ENCODE results near the gene IFNA5.
A peak's percentile ranks its signal among the peaks of the same experiment; 100 is the strongest.

The IFNA5 gene

DNA sequence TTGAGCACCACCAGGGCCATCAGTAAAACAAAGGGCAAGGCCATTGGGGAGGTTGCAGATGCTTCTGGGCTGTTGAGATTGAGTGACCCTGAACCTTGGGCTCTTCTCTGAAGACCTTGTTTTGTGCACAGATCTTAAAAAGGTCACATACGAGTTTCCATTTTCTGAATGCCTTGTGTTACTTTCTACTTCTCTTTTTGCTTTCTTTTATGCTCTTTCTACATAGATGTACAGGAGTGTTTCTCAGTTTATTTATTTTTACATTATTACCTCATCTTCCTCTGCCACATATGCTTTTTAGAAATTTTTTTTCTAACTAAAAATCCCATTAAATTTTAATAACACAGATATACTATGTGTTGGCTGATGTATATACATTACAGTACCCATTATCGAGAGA lies at the start of gene IFNA5:
Gene IFNA5, minus strand, starts transcription at position 101 of the 400 bp plus-strand sequence. Its CDS starts 57 bp downstream, at position 44.
- no peak for DNase-seq

DNA sequence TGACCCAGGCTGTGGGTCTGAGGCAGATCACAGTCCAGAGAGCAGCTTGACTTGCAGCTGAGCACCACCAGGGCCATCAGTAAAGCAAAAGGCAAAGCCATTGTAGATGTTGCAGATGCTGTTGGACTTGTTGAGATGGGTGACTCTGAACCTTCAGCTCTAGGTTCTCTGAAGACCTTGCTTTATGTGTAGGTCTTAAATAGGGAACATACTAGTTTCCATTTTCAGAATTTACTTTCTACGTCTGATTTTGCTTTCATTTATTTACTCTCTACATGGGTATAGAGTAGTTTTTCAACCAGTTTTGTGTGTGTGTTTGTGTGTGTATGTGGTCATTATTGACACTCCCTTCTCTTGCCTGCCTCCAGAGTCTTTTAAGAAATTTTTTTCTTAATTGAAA lies 45.7 kb upstream of the IFNA5 start, which contains the start of gene IFNA6:
Gene IFNA6, minus strand, starts transcription at position 101 of the 400 bp plus-strand sequence. Its CDS starts 0 bp downstream, at position 101.
- DNase-seq: no peak

DNA sequence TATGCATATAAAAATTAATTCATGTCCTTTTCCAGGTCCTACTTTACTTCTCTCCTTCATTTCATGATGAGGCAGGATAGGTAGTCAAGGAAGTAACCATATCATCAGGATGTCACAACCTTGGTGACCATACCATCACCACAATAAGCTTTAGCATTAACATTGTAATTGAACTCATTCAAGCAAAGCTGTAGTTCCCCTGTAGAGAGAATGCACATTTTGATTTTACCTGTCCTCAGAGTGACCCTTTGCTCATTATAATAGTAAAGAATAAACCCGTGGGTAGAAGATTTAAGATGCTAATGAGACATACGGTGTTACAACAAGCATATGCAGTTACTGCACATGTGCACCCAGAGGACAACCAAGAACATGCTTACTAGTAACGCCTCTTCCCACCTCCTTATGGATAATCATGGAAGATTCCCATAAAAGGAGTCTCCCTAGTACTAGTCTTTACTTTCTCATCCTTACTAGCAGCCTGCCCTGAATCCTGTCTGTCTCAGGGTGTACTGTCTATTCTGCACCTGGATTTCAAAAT lies 43.4 kb upstream of the IFNA5 start:
- DNase-seq: no peak

DNA sequence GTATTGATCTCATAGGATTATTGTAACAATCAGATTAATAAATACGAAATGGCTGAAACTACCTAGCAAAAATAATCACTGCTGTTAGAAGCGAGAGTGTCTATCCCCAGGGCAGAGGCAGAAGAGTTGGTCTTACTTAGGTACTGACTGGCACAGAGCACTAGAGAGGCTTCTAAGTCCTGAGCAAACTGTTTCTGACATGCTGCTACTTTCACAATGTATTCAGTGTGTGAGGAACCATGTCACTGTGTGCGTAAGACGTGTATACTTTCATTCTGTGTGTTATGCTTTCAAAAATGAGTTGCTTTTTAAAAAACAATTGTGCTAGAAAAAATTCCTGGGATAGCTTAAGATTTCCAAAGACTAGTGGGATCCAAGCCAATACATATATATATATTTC lies 35.6 kb upstream of the IFNA5 start:
- DNase-seq: no peak

DNA sequence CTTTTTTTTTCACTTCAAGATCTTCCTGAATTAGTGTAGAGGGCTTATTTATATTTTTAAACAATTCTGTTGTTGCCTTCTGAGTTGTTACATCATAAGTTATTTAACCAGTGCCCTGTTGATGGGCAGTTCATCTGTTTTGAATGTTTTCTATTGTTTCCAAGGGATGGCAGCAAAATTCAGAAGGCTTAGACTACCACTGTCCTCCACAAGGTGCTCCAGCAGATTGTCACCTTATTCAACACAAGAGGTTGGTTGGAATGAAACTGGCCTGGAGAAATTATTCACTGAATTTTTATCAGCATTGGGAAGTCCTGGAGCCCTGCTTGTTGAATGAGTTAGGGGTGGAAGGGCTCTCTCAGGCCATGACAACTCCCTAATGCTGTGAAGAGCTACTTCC lies 31.3 kb upstream of the IFNA5 start:
- DNase-seq: no peak

DNA sequence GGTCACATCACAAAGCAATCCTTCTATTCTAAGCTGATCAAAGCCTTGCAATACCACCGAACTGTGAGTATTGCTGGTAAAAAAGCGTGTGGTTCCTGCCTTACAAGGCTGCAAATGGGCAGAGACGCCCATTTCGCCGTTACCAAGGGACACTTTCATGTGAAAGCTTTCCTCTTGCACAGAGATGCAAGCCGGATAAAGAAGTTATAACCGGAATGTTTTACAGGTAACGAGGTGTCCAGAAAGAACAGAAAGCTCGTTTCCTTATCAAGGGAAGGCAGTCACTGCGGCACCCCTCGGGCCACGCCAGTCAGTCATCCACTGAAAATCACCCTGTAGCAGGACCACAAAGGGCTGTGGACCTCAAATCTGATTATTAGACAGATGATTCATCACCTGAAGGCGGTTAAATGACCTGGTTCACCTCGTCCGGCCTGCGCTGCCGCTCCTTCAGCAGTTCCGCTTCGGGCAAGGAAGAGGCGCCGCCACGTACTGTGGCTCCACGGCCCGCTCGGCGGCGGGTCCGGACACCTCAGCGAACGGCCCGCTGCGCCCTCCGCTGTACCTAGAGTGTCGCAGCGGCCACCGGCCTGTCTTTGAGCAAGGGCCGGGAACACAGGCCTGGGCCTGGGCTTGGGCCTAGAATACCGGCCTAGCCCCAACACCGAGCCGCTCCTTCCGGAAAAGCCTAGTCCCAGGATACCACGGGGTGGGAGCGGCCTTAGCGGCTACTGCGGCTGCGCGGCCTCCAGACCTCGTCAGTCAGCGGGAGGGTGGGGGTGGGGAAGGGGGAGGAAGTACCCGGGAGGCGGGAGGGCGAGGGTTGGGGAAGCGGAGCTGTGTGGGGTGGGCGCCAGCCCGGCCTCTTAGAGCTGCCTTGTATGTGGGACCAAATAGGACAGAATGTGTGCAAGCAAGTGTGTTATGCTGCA lies 29.9 kb upstream of the IFNA5 start, which contains the start of gene KLHL9:
Gene KLHL9, minus strand, starts transcription at position 704 of the 932 bp plus-strand sequence. Its CDS starts 545 bp downstream, at position 159.
- DNase-seq: peak; percentile 39 to 95 (median 88)

DNA sequence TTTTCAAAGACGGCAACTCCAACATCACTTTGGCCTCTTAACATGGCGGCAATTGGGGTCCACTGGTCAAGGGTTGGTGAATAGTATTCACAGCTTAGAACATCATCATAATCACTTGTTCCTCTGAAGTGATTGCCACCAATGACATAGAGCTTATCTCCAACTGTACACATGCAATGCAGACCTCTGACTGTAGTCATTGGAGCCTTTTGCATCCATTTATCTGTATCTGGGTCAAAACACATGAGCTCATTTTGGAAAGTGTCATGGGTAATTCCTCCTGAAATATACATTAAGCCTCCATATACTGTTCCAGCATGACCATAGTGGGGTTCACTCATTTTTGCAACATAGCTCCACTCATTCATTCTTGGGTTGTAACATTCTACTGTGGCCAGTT lies 28.1 kb upstream of the IFNA5 start:
- no peak for DNase-seq

DNA sequence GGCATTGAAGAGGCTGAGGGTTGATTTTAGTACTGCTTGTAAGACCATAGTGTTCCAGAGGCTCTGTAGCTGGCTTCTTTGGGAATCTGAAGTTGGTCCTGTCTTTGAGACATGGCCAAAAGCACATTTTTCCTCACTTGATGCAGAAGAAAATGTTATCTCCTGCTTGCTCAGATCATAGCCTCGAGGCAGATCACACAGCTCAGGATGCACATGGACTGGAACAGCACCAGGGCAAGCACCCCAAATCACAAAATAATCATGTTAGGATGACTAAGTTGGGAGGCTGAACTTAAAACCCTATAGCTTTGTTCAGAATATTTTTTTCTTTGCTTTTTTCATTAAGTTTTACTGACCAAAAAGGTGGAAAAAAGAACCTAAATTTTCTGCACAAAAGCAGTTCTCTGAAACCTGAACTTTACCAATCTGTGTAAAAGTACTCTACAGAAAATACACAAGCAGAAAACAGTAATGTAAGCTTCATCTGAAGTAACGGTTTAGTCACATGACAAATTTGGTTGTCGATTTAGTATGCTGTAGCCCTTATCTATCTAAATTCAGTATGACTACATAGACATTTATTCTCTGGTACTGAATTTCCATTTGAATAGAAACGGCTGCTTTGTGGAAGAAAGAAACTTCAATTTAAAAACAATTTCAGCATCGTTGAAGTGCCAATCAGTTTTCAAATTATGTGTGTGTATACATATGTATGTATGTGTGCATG lies 26.7 kb upstream of the IFNA5 start:
- no peak for DNase-seq

DNA sequence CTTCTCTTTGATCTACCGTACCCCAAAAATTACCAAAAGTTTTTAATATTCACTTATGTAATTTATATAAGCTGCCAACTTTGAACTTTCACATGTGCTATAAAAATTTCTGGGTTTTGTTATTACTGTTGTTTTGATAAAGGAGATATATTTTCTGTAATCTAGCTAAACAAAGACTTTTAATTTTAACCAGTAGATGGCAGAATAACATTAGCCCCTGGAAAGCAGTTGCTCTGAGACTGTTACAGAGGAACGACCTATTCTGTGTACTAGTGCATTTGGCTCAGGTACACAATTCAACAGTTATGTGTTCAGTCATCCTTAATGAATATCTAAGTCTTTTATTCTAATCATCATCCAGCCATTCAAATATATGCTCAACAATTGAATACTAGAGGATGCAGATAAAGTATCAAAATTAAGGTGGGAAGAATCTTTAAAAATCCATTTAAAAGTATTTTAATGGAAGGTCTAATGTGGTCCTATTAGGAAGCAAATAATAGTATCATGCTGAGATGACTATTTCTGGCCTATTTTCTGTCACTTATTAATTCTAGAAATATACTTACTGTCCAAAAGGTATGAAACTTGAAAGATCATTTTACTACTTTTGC lies 21.5 kb upstream of the IFNA5 start:
- DNase-seq: no peak

DNA sequence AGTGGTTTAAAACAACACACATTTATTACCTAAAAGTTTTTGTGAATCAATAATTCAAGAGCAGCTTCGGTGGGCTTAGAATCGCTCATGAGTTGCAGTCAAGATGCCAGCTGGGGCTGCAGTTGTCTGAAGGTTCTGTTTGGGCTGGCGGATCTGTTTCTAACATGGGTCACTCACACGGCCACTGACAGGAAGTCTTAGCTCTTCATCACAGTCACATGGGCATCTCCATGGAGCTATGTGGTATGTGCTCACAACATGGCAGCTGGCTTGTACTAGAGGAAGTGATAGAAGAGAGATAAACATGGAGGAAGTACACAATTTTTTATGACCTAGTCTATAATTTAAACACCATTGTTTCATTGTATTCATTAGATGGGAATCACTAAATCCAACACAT lies 18.9 kb upstream of the IFNA5 start:
- no peak for DNase-seq

DNA sequence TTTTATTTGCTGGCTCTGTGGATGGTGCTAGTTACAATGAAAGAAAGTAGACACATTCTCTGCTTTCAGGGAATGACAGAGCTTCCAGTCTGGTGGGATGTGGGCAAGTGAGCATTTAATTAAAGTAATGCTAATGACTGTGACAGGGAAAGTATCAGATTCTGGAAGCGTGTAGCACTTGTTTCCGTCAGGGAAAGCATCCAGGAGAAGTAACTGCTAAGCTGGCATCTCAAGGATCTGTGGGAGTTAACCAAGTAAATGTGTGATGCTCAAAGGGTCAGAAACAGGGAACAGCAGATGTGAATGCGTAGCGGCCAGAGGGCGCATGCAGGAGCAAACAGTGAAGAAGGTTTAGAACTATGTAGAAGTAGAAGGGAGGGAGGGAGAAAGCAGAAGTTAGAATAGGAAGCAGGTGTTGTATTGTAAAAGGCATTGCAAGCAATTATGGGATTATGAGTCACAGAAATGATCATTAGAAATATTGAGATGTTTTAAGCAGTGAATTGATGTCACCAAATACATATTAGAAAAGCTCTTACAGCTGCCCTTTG lies 17.9 kb upstream of the IFNA5 start:
- no peak for DNase-seq

DNA sequence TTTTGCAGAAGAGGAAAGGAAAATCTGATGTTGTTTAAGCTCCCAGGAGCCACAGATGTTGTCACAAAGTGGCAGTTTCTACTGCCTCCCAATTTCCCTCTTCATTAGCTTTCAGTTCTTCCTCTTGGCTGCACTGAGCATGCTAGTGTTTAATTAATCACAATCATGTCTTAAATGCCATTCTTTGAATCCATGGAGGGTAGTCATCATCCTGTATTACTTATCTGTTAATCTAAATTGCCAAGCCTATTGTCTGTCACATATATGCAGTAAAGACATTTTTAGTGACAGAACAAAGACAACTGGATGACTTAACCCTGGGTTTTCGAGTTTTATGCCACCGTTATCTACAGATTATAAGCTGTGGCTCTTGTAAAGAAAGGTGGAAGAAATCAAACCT lies 15.4 kb upstream of the IFNA5 start:
- DNase-seq: no peak

DNA sequence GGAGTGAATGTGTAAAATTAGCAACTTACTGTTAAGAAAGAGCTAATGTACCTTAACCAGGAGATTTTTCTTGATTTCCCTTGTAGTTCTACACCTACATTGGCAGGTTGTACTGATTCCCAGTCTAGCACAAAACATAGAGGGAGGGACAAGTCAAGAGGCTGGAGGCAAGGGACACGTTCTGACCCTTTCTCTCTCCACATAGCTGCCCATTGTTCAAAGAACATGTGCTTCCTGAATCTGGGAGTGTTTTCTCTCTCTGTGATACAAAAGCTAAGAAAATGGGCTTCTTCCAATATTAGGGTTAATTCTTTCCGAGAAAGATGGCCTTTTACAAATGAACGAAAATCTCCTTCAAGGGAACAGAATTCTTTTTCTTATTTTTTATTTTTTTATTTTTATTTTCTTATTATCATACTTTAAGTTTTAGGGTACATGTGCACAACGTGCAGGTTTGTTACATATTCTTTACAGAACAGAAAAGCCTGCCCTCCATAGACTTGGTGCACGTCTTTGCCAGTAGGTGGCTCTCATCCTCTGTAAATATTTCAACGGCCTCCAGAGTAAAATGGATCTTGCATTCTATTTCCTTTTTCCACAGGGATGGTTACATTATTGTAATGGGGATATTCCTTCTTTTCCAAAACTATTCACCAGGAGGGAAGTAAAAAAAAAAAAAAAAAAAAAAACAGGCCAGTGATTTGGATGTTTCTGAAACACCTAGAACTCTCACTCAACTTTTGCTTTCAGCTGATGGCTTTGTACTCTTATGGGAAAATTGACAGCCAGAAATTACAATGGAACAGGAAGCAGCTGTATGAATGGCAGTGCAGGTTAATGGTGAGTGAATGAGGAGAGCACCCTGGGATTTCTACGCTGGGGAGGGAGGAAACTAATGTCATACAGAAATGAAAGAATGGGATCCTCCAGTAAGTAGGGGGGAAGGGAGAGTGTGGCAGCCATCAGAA lies 13.1 kb upstream of the IFNA5 start:
- peak in 11 of 56 donors; percentile 2 to 71 (median 9) for DNase-seq

DNA sequence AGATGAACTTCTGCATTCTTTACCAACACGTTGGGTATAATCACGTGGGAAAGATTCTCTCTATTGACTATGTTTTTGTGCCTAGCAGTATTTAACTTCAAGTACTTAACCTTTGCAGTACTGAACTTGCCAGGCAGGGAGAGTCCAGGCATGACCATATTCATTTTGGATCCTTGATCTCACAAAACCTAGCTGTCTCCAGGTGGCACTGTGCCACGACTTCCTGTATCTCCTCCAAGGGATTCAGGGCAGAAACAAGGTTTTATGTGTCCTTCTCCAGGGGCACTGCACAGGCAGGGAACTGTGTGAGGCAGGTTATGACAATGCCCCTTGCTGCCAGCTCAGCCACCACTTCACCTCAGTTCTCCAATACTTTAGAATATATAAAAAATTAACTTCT lies 11.7 kb upstream of the IFNA5 start:
- DNase-seq: no peak

DNA sequence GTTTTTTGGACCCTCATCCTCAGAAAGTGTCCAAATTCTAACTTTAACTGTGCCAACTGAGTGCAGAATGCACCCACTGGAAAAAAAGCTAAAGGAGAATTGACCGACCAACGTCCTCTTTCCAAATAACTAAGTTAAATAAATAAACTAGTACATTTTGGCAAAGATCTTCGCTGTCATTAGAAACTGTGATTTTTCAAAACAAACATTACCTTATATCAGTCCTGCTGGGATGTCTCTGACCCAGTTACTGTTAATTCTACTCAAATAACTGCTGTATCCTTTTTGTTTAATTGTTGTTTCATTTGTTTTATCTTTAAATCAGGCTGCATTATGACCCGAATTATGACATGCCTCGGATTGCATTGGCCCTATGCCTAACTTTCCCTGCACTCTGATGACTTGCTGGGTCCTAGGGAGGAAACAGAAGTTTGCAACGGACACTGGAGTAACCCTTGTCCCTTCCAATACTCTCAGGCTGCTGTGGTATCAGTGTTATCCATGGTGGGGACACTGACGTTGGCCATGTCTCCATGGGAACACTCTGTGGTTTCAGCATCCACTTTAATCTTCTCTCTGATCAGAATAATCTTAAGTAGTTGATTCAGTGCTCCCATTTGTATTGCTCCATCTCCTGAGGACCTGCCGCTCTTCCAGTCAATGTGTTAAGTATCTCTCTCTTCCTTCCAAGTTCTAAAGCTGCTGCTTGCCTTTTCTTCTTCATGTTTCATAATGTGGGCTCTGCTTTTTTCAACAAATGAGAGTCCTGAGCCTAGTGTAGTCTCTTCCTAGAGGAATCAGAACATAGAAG lies 11.1 kb upstream of the IFNA5 start:
- no peak for DNase-seq

DNA sequence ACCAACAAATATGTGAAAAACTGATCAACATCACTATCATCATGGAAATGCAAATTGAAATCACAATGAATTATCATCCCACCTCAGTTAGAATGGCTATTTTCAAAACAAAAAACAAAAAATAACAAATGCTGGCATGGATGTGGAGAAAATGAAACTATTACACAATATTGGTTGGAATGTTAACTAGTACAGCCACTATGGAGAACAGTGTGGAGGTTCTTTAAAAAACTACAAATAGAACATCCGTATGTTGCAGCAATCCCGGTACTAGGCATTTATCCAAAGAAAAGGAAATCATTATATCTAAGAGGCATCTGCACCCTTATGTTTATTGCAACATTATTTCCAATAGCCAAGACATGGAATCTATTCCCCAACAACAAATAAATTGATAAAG lies 9.0 kb upstream of the IFNA5 start:
- DNase-seq: no peak

DNA sequence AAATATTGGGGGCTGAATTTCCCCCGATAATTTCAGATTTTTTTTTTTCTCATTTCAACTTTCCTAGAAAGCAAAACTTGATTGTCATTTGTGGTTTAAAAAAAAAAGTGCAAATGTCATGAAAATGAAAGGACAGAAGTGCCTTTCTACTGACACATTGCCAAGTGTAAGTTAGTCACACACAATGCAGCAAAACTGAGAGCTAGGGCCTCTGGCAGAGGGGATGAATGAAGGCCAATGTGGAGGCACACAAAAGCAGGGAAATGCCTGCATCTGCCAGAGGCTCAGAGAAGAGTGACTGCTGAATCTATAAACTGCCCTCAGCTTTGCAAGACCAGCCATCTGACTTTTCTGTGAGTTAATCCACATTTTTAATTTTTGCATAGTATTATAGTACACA lies 6.8 kb upstream of the IFNA5 start:
- DNase-seq: no peak

DNA sequence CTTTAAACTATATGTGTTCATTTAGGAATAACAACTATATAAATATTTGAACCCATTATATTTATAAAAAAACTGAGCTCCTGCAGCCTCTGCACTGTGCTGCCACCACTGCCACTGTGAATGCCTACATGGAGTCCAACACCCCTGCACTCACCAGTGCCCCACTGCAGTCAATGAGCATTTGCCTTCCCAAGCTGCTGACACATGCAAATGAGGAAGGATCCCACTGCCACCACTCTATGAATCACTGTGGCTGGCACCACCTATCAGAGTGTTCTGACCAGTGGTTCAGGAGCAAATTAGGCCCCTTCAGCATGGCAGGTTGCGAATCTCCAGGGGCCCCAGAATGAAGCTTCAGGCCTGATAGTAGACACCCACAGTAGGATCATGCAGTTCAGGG lies 9.1 kb downstream of the IFNA5 start:
- no peak for DNase-seq

DNA sequence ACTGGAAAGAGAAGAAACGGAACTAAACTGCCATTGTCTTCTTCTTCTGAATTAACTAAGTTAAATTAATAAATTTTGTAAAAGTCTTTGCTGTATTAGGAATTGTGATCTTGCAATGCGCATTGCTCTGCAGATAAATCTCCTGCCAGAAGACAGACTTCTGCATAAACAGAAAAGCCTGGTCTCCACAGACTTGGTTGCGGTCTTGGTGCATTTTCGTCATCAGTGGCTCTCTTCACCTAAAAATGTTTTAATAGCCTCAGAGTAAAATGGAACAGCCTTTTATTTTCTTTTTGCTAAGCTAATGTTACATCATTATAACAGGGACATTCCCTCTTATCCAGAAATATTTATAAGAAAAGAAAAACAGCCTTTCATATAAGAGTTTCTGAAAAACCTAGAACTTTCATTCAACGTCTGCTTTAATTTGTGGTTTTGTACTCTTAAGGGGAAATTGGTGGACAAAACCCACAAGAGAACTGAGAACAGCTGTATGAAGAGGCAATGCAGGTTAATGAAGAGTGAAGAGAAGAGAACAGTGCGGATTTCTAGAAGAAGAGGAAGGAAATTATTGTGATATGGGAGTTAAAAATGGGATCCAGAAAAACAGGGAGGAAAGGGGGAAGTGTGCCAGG lies 10.1 kb downstream of the IFNA5 start:
- no peak for DNase-seq
